Measurements from ENCODE around the gene SCAF1.
"Not testable (repeated sequence)": the region's sequence is repeated elsewhere in the genome, so short reads cannot be mapped to it uniquely, and the experiment has no call there.

Gene SCAF1

DNA sequence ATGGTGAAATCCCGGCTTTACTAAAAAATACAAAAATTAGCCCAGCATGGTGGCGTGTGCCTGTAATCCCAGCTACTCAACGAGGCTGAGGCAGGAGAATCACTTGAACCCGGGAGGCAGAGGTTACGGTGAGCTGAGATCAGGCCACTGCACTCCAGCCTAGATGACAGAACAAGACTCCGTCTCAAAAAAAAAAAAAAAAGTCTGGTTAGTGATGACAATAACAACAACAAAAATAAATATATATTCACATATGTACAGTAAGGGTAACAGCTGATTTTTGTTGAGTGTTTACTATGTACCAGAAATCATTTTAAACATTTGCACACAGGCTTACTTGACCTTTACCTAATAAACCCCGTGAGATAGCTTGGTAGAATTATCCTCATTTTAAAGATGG, 25.1 kb upstream of the SCAF1 start:
- DNase-seq (ENCODE audit: low read depth) = no peak
- TF ChIP-seq, protein P1, sequence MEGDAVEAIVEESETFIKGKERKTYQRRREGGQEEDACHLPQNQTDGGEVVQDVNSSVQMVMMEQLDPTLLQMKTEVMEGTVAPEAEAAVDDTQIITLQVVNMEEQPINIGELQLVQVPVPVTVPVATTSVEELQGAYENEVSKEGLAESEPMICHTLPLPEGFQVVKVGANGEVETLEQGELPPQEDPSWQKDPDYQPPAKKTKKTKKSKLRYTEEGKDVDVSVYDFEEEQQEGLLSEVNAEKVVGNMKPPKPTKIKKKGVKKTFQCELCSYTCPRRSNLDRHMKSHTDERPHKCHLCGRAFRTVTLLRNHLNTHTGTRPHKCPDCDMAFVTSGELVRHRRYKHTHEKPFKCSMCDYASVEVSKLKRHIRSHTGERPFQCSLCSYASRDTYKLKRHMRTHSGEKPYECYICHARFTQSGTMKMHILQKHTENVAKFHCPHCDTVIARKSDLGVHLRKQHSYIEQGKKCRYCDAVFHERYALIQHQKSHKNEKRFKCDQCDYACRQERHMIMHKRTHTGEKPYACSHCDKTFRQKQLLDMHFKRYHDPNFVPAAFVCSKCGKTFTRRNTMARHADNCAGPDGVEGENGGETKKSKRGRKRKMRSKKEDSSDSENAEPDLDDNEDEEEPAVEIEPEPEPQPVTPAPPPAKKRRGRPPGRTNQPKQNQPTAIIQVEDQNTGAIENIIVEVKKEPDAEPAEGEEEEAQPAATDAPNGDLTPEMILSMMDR (conservative IDR thresholded peaks at IDR 0.05; ENCODE audit: low read depth, low read length) = no peak
- H3K4me3 ChIP-seq (ENCODE audit: low read length) = no peak overlapping the region

DNA sequence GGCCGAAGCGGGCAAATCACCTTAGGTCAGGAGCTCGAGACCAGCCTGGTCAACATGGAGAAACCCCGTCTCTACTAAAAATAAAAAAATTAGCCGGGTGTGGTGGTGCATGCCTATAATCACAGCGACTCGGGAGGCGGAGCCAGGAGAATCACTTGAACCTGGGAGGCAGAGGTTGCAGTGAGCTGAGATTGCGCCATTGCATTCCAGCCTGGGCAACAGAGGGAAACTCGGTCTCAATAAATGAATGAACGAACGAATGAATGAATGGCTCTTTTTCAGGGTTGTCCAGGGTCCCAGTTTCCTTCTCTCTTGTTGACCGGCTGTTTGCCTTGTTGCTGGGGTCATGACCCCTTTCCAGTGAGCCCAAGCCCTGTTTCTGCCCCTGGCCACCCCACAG, 24.1 kb upstream of the SCAF1 start:
- H3K4me3 ChIP-seq (ENCODE audit: low read length); DNase-seq (ENCODE audit: low read depth): not testable (repeated sequence)

DNA sequence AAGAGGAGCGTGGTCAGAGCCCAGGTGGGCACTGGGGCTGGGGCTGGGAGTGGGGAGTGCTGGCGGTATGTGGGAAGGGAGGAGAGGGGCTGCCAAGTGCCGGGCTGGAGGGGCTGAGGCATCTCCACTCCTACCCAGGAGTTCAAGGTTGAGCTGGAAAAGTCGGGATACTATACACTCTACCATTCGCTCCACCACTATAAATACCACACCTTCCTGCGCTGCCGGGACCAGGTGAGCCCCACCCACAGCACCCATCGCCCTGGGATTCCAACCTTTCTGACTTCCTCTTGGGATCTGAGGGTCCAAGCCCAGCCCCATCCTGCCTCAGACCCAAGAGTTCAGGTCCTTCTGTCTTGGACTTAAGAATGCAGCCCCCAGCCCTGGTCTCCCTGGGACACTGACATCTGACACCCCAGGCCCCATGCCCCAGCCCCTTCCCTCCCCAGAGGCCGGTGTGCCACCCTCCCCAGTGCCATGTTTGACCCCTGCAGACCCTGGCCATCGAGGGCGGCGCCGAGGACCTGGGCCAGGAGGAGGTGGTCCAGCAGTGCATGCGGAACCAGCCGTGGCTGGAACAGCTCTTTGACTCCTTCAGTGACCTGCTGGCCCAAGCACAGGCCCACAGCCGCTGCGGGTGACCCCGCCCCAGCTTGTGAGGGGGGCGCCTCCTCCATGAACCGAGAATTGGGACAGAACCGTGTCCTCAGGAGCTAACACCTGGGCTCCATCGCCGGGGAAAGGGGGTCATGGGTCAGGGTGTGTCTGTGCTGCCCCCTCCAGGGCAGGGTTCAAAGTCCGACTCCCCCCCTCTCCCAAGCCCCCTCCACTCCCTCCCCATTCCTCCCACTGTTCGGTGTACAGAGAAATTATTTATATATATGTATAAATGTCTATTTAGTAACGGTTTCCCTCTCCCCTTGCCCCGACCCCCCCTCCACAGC, 16.8 kb upstream of the SCAF1 start:
- DNase-seq (ENCODE audit: low read depth) = no peak
- TF ChIP-seq, protein P1 (conservative IDR thresholded peaks at IDR 0.05; ENCODE audit: low read depth, low read length) = no peak
- no peak overlapping the region for H3K4me3 ChIP-seq (ENCODE audit: low read length)

DNA sequence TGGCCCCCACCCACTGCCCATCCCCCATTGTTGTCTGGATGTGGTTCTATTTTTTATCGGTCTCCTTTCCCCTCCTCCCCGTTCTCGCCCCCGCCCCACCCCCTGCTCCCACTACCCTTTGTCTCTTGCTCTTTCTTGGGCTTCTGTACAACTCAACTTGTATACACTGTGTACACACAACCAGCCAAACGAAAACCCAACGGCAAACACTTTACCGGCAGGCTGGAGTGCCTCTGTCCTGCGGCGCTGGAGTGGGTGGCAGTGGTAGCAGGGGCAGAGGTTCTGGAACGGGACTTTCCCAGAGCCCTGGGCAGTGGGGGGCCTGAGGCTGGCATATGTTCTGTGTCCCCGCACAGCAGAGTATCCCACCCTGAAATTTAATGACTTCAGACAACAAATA, 15.8 kb upstream of the SCAF1 start:
- no peak overlapping the region for H3K4me3 ChIP-seq (ENCODE audit: low read length)
- no peak for DNase-seq (ENCODE audit: low read depth)
- TF ChIP-seq, protein P1 (conservative IDR thresholded peaks at IDR 0.05; ENCODE audit: low read depth, low read length) = no peak

DNA sequence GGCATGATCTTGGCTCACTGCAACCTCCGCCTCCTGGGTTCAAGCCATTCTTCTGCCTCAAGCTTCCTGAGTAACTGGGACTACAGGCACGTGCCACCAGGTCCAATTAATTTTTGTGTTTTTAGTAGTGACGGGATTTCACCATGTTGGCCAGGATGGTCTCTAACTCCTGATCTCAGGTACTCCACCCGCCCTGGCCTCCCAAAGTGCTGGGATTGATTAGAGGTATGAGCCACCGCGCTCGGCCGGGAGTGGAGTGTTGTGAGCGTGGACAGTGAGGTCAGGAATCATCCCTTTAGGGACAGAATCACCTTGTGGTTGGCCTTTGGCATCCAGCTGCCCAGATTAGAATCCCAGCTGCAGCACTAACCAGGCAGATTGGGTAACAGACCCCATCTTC, 12.3 kb upstream of the SCAF1 start:
- TF ChIP-seq, protein P1 (conservative IDR thresholded peaks at IDR 0.05; ENCODE audit: low read depth, low read length) = no peak
- no peak overlapping the region for H3K4me3 ChIP-seq (ENCODE audit: low read length)
- no peak for DNase-seq (ENCODE audit: low read depth)

DNA sequence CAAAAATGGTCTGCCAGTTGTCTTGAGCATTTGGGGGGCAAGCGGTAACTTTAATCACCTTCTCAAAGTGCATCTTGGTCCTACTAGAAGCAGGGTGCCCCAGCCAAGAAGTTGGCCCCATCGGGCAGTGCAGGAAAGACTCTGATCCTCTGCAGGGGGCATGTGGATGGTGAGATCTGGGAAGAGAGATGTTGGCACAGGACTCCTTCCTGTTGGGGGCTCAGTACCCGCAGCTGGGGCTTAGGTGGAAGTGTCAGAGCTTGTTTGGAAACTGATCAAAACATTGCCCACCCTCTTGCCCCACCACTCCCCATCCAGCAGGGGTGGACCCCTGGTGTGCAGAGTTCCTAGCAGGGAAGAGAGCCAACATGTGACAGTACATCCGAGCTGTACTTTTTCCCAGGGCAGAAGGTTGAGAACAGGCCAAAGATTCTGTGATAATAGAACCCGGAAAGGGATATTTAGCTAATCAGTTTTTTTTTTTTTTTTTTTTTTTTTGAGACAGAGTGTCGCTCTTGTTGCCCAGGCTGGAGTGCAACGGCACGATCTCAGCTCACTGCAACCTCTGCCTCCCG, 10.9 kb upstream of the SCAF1 start:
- no peak for DNase-seq (ENCODE audit: low read depth)
- TF ChIP-seq, protein P1 (conservative IDR thresholded peaks at IDR 0.05; ENCODE audit: low read depth, low read length) = no peak
- no peak overlapping the region for H3K4me3 ChIP-seq (ENCODE audit: low read length)

DNA sequence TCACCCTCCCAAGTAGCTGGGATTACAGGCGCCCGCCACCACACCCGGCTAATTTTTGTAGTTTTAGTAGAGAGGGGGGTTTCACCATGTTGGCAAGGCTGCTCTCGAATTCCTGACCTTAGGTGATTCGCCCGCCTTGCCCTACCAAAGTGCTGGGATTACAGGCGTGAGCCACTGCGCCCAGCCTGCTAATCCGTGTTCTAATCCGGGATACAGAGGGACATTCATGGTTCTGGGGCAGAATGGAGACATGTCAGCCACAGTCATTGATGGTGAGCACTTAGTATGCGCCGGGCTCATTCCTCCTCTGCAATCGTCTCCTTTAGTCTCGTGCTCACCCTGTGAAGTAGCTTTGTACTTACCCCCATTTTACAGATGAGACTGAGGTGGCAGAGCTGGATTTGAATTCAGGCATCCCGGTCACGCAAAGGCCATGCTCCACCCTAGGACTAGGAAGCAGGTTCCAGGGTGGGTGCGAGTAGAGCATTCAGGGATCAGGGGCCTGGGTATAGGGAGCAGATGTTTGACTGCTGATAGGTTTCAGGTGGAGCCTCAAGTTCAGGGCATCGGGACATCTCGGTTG, 10.3 kb upstream of the SCAF1 start:
- no peak overlapping the region for H3K4me3 ChIP-seq (ENCODE audit: low read length)
- DNase-seq (ENCODE audit: low read depth) = no peak

More for the DNA sequence above, 10.3 kb upstream of the SCAF1 start:
- TF ChIP-seq, protein P1 (conservative IDR thresholded peaks at IDR 0.05; ENCODE audit: low read depth, low read length) = no peak
